GM18870 (cell line): ENCODE data around the gene HOXA2.
A peak's percentile ranks its signal among the peaks of the same experiment; 100 is the strongest.

Source experiments
- ATAC-seq: cut with Tn5 transposase; IDR thresholded peaks from one replicate; pipeline ENCODE4 v1.9.1; 2021; ENCODE audit warnings: moderate library complexity; ENCODE audit not compliant: unreplicated experiment

The HOXA2 gene

DNA sequence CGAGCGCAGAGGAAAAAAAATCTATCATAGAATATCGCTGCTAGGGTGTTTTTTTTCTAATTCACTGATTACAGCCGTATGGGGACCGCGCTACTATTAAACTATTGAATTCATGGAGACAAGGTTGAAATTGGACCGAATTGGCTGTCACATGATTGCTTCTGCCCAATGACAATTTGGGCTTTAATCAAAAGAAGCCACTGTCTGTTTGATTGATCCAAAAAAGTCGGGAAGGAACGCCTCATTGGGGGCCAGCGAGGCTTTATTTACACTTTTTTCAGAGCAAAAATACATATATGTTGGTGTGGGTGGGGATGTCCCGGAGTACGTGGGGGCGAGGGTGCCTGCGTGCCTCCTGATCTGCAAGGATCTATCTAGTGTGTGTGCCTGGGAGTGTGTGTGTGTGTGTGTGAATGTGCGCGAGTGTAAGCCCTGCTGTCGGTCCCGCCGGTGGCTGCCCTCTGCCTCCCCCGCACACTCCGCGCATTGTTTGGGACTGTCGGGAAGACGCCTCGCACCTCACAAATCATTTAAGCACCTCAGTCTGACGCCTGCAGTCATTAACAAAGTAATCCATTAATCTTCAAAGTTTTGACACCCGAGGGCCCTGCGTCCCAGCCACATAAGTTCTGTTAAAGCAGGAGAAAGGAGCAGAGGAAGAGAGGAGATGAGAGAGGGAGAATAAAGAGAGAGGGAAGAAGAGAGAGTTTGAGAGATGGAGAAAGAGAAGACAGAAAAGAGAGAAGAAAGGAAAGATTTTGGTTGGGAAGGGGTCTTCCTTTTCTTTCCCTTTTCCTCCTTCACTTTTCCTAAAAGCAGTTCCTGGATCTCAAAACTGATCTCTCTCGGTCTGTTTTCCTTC is at the start of gene HOXA2:
HOXA2 (minus strand) TSS at position 103 of the 862 bp plus-strand sequence. CDS start 183 bp downstream, outside the sequence.
- ATAC-seq: no peak

DNA sequence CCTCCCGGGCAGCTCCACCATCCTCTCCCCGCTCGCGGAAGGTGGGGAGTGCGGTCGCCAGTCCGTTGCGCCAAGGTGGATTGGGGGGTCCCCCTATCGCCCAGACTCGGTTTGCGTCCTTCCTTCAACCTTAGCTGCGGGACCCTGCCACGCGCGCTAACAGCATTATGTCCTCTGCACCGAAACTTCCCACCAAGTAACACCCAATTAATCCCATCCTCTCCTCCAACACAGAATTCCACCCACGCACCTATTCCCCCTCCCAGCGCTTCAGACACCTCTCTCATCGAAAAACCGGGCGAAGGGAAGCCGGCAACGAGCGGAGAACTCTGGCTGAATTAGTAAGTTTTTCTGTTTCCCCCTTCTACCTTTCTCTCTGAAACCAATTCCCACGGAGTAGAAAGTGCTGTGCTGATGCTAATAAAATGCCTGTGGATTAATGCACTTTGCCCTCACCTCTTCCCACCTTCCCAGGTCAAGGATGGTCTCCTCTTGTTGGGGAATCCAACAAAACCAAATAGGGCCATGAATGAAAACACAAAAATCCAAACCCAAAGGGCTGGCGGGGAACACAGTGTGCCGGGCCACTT is 49.0 kb upstream of the HOXA2 start:
- no peak for ATAC-seq

DNA sequence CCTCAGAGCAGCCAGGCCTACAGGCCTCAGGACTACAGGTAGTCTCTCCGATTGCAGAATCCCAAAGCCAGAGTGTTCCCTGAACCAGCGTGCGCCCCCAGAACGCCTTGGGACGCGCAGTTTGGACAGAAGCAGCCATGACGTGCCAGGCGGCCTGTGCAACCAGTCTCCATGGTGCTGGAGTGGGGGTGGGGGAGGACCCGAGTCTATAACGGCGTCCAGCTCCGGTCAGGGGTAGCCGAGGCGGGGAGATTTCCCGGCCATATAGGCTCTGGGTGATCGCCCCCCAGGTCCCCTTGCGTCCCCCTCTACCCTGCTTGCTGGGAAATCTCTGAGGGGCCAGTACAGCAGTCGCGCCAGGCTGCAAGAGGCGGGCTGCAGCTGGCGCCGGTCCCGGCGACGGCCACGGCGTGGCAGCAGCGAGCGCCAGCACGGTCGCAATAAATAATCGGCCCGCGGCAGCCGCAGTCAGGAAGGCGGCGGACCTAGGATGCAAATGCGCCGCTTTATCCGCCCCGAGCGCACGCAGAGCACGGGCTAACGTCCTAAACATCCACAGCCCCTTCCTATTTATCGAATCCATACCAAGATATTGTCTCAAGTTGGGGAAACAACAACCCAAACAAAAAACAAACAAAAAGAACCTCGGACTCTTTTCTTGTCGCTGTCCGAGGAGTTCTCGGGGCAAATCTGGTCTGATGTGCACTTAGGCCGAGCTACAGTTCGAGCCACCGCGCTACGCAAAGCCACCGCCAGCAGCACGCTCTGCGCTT is 48.3 kb upstream of the HOXA2 start:
- ATAC-seq: peak; percentile 58

DNA sequence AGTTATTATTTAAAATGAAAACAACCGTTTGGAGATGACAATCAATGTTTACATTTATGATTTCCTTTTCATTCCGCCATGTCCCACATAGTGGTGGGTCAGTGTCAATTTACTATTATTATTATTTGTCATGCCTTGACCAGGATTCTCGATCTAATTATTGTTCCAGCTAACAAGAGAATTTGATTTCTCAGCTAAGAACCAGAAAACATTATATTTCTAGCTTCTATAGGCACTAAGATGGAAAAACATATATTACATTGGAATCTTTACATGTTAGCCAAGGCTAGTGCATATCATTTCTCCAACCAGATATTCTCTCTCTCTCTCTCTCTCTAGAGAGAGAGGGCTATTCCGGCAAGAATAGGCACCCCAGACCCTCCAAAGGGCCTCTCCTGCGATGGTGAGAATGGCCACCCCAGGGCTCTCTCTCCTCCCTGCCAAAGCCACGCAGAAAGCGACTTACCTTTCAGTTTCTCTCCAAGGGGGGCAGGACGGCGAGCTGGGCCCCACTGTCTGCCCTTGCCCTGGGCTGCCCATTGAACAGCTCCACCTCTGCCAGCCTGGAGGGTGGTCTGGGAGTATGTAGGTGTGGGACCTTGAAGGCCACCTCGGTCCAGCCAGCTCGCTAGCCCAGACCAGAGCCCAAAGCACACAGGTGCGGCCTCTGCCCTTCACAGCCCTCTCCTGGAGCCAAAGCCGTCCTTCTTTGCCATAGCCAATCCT is 47.5 kb upstream of the HOXA2 start:
- ATAC-seq: no peak

DNA sequence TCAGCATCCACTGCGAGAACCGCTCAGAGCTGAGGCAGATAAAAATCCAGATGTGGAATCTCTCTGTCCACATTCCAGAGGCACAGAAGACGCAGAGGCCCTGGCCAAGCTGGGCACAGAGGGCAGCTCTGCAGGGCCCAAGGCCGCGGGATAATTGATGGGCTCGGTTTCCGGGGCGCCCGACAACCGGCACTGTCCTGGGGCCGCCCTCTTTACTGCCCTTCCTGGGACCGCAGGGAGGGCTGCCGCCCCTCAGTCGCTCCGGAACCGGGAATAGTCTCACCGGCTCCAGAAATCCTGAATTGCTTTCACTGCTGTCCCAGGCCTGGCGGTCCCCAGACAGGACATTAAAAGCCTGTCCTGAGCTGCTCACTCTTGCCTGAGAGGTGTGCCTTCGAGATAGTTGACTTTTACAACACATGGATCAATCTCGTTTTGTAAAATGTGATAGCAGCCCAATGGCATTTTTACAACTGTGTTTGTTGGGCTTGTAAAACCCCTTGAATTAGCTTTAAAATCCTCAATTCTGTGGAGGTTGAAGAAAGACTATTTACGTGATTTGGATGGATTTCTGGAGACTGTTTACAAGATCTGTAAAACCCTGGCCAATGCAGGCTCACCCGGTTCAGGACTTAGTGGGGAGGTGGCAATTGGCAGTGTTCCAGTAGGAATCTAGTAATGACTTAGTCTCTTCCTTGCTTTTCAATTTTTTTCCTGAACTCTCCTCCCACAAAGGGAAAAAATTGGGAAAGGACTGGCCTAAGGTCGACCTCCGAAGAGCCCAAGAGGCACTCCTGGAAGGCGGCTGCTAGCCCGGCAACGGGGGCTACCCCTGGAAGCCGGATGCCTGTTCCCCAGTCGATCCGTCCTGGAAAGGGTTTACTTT is 46.5 kb upstream of the HOXA2 start:
- ATAC-seq: no peak

DNA sequence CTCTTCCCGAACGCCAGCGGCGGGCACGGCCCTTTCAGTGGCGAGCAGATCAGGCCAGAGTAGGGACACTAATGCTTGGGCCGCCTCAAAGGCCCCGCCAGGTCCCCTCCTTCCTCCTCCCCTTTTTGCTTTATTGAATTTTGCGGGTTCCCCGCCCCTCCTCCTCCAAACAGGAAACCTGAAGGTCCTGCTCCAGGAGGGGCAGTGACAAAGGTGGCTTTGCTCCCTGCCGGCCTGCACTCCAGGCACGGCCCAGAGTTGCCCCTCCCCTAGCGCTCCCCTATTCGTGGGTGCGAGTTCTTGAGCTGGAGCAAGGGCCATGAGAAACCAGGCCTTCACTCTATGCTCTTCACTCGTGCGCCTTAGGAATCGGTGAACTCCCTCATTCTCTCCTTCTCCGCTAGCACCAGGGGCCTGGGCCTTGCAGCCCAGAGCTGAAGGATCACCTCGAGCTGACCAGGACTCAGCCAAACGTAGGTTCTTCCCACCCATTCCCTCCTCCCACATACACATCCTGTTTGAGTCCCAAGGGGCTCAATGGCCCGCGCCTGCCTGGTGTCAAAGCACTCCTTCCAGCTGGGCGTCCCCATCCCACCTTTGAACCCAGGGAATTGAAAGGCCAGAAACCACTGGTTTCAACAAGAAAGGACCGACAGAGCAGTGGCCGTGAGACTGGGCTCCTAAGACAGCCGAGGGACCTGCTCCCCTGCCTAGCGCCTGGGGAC is 45.7 kb upstream of the HOXA2 start:
- ATAC-seq: no peak

DNA sequence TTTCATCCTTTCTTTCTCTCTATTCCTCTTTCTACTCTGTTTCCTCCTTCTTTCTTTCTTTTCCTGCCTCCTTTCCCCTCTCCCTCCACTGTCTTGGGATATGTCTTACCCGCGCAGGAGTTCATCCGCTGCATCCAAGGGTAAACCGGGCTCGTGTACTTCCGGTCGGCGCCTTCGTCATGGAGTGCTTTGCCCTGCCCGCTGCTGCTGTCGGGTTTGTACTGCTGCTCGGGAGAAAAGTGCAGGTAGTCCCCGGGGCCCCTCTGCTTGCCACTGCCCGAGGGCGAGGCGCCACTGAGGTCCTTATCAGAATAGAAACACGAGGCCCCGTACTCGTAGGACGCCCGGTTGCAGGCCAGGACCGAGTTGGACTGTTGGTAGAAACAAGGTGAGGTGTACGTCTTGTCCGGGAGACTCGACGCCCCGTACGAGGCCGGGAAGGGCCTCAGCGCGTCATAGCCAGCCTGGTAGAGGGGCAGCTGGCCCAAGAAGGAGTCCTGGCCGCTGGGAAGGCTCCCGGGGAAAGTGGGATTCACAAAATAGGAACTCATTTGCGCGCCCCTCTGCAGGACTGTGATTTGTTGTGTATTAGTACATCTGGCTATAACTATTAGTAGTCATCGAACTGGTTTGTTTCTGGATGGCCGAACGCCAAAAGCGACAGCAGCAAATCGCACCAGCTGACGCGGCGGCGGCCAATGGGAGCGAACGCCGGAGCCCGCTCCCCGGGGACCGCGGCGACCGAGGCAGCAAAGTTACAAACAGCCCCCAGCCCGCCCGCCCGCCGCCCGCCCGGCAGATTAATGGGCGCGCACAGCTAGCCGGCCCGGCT is 44.9 kb upstream of the HOXA2 start, which contains the start of gene HOXA6:
HOXA6 (minus strand) TSS at position 576 of the 832 bp plus-strand sequence; CDS start at position 551, 25 bp downstream.
- ATAC-seq: no peak

DNA sequence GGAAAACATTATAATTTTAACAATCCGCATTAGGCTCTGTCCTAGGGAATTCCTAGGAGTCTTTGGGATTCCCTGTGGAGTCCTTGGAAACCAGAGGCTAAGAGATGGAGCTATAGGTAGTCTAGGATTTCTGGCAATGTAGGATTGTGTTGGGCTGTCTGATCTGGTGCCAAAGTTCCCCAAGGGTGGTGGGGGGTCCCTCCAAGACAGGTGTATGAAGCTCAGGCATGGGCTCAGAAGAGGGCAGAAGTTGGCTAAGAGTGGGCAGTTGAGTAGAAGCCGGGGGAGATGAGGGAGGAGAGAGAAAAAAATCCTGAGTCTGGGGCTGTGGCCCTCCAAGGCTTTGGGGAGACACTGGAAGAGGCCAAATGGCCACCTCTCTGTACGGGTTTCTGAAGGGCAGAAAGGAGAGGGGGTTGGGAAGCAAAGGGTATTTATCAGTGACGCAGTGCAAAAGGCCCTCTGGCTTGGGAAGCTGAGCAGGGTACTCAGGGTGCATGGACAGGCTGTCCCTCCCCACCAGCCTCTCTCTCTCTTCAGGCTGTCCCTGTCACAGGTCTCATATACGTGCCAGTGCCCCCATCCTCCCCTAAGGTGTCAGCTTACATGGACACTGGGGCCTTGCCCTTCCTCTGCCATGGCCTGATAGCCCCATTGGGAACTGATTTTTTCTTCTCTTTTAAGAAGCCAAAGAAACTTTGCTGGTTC is 44.2 kb upstream of the HOXA2 start:
- ATAC-seq: no peak

DNA sequence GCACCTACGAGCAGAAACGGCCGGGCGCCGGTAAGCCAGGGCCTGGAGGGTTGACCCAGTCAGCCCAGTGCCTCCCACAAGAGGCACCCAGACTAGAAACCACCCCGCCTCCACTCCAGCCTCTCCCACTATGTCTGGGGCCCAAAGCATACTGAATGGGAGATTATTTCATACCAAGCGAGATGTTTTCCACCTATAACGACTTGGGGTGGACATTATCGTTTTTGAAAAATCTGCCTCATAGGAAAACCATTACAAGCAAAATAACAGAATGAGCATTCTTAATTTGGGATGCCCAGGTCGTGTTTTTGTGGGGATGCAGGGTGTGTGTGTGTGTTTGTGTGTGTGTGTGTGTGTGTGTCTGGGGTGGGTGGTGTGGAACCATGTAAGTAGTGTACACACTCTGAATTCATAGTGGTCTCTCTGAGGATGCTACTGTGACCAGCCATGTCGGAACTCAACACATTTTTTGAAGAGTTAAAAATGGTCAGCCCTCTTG is 43.5 kb upstream of the HOXA2 start:
- ATAC-seq: no peak

DNA sequence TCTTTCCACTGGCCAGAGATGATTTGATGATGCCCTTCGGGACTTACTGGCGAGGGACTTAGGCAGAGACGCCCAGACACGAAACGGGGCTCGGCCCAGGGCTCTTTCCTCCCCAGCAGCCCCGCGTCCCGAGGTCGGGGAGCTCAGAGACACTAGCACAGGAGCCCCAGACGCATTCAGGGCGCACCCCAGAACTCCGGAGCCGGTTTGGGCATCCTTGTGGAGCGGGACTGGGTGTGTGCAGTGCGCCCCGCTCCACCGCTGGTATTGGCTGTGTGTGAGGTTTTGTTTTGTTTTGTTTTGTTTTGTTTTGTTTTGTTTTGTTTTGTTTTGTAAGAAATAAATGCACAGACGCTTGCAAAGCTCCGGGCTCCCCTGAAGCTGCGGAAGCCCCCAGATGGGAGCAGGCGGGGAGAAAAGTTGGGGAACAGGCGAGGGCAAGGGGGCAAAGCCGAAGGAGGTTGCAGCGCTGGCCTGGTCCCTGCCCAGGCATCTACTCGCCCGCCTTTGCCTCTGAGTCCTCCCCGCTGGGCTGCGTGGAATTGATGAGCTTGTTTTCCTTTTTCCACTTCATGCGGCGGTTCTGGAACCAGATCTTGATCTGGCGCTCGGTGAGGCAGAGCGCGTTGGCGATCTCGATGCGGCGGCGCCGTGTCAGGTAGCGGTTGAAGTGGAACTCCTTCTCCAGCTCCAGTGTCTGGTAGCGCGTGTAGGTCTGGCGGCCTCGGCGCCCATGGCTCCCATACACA is 42.9 kb upstream of the HOXA2 start:
- no peak for ATAC-seq

DNA sequence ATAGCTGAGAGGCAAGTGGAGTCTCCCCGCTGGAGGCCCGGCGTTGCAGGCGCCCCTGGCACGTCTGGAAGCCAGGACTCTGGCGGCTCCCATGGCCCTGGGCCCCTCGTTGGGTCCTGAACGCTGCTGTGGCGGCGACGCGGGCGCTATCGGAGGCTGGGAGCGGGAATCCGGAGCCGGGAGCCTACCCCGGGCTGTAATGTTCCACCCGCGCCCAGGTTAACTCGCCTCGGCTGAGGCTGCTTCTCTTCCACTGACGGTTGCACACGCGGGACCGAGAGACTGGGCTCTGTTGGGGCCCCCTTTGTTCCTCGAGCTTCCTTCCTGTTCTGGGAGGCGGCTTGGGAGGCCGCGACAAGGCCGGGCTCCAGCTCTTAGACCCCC is 42.3 kb upstream of the HOXA2 start:
- no peak for ATAC-seq

DNA sequence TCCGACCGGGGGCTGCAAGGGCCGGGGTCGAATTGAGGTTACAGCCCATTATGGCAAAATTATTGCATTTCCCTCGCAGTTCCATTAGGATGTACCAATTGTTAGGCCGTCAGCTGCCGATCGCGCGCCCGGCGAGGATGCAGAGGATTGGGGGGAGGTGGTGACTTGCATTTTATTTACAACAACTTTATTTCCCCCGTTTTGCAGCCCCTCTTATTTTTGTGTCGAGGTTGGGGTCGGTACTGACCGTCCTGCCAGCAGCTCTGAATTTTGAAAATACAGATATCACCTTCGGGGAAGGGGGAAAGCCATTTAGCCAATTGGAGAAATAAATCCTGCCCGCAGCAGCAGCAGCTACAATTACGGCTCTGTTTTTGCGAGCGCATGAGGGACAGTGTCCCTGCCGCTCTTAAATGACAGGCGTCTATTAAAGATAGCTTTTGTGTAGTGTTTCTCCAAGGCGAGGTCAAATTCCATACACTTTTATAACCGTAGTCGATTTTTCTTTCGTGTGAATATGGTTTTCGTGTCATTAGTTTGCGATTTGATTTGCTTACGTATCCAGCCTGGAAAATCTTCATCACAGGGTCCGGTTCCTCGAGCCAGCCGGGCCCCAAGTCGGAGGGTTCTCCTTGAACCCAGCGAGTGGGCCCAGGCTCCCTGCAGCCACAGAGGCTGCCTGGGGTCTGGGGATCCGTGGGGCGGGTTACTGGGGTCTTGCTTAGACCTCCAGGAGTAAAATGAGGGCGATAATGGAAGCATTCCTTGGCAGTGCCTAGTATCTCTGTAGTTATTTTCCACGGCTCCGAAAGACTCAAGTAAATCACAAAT is 41.7 kb upstream of the HOXA2 start:
- no peak for ATAC-seq

DNA sequence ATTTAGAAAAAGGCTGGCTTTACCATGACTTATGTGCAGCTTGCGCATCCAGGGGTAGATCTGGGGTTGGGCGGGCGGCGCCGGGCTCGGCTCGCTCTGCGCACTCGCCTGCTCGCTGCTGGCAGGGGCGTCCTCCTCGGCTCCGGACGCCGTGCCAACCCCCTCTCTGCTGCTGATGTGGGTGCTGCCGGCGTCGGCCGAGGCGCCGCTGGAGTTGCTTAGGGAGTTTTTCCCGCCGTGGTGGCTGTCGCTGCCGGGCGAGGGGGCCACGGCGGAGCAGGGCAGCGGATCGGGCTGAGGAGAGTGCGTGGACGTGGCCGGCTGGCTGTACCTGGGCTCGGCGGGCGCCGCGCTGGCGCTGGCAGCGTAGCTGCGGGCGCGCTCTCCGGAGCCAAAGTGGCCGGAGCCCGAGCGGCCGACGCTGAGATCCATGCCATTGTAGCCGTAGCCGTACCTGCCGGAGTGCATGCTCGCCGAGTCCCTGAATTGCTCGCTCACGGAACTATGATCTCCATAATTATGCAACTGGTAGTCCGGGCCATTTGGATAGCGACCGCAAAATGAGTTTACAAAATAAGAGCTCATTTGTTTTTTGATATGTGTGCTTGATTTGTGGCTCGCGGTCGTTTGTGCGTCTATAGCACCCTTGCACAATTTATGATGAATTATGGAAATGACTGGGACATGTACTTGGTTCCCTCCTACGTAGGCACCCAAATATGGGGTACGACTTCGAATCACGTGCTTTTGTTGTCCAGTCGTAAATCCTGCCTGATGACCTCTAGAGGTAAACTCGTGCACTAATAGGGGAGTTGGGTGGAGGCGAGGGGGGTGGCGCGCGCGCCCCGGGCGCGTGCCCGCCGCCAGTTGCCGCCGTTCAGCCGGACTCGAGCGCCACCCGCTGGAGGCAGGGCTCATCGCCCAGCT is 40.8 kb upstream of the HOXA2 start, which contains the start of gene HOXA5:
HOXA5 (minus strand) TSS at position 659 of the 927 bp plus-strand sequence; CDS start at position 585, 74 bp downstream.
- no peak for ATAC-seq

DNA sequence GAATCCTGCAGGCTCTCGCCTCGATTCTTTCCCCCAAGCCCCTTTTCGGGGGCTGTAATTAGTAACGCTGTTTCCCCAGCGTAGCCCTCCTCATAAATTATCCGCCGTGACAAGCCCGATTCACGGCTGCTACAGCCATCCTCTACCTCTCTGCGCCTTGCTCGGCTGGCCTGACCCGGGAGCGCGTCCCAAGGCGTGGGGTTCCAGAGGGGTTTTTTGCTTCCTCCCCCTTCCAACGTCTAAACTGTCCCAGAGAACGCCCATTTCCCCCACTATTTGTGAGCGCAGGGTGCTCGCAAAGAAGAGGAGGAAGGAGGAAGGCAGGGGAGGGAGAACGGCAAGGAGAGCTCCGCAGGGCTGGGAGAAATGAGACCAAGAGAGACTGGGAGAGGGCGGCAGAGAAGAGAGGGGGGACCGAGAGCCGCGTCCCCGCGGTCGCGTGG is 40.1 kb upstream of the HOXA2 start:
- ATAC-seq: no peak
